Measurements from ENCODE around the gene CPA3. TPM values are rescaled to one million over a fixed set of nuclear protein-coding genes. Genes with fewer than 3 reads are reported as not detected.

Gene CPA3
- total RNA-seq, 2 donors from 2014 or later = 12.3 to 12.6 TPM

DNA sequence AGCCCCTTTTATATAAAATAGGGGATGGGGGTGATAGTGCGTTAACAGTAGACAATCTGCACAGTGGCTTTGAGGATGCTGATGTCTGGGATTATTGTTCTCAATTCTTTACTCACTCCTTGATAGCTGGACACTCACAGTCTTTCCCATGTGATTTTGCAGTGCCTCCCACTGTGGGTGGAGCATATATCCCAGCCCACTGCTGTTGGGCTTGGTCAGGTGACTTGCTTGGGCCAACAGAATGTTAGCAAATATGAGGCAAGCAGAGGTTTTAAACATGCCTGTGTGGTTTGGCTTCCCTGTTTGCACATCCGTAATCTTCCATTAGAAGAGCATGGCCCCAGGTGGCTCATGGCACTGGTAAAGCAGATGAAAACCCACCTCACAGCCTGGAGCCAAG is 46.5 kb downstream of the CPA3 start:
- Histone ChIP-seq H3K9ac (ENCODE audit: low read depth in 2 of 2, low read length in 2 of 2) (no peak overlapping the region), H3K4me1 (no peaks in the 10 kb centered on the region), H3K27ac (no peak overlapping the region), H3K4me3 (no peak overlapping the region), H3K9me3 (no peaks in the 10 kb centered on the region), H3K36me3 (no peaks in the 10 kb centered on the region), H3K27me3 (no peaks in the 10 kb centered on the region)
- TF ChIP-seq, protein P1, sequence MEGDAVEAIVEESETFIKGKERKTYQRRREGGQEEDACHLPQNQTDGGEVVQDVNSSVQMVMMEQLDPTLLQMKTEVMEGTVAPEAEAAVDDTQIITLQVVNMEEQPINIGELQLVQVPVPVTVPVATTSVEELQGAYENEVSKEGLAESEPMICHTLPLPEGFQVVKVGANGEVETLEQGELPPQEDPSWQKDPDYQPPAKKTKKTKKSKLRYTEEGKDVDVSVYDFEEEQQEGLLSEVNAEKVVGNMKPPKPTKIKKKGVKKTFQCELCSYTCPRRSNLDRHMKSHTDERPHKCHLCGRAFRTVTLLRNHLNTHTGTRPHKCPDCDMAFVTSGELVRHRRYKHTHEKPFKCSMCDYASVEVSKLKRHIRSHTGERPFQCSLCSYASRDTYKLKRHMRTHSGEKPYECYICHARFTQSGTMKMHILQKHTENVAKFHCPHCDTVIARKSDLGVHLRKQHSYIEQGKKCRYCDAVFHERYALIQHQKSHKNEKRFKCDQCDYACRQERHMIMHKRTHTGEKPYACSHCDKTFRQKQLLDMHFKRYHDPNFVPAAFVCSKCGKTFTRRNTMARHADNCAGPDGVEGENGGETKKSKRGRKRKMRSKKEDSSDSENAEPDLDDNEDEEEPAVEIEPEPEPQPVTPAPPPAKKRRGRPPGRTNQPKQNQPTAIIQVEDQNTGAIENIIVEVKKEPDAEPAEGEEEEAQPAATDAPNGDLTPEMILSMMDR (IDR thresholded peaks at IDR 0.05) = no peak
- DNase-seq = no peak
- intact Hi-C loops (cut with DNase I) = no loop called here

DNA sequence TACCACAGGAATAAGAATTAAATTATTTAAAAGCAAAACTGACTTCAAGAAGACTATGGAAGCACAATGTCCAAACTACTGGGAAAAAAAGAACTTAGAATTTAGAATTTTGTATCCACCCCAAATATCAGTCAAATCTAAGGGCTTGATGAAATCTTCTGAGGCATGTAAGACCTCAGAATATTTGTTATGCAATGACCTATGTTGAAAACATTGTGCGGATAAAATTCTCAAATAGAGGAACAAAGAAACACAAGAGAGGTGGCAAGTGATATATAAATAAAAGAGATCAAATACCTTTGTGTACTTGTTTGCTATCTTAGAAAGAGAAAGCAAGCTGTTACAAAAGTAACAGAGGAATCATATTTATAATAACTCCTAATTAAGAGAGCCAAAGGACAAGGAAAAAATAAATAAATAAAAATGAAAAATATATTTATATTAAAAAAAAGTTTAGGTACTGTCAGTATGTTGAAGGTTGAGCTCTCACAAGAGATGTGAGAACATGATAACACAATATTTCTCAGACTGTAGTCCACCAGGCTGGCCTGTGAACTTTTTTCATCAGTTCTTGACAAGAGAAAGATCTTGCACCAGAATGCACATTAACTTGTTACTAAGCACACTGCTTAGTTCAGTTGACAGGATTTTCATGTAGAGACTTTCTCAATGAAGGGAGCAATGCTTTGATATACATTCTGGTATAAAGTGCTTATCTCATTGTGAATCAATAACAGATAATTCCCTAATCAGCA is 50.0 kb downstream of the CPA3 start:
- H3K36me3 ChIP-seq = no peaks in the 10 kb centered on the region
- intact Hi-C loops (cut with DNase I) = no loop called here
- H3K9me3 ChIP-seq = no peaks in the 10 kb centered on the region
- TF ChIP-seq, protein P1 (IDR thresholded peaks at IDR 0.05) = no peak
- no peaks in the 10 kb centered on the region for H3K4me1 ChIP-seq
- no peak overlapping the region for H3K9ac ChIP-seq (ENCODE audit: low read depth in 2 of 2, low read length in 2 of 2)
- H3K4me3 ChIP-seq = no peak overlapping the region
- no peak for DNase-seq
- no peaks in the 10 kb centered on the region for H3K27me3 ChIP-seq
- no peak overlapping the region for H3K27ac ChIP-seq

DNA sequence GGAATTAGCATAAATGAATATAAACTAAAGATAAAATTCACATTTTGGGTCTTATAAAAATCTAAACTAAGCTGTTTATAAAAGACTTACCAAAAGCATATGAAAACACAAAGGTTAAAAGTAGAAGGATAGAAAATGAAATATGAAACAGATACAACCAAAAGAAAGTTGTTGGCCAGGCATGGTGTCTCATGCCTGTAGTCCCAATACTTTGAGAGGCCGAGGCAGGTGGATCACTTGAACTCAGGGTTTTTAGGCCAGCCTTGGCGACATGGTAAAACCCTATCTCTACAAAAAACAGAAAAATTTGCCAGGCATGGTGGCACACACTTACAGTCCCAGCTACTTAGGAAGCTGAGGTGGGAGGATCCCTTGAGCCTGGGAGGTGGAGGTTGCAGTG is 51.0 kb downstream of the CPA3 start:
- H3K4me1 ChIP-seq = no peaks in the 10 kb centered on the region
- no peak overlapping the region for H3K27ac ChIP-seq
- no peaks in the 10 kb centered on the region for H3K36me3 ChIP-seq
- TF ChIP-seq, protein P1 (IDR thresholded peaks at IDR 0.05) = no peak
- H3K27me3 ChIP-seq = no peaks in the 10 kb centered on the region
- H3K4me3 ChIP-seq = no peak overlapping the region
- no peak for DNase-seq
- intact Hi-C loops (cut with DNase I) = no loop called here
- H3K9ac ChIP-seq (ENCODE audit: low read depth in 2 of 2, low read length in 2 of 2) = no peak overlapping the region
- H3K9me3 ChIP-seq = no peaks in the 10 kb centered on the region

DNA sequence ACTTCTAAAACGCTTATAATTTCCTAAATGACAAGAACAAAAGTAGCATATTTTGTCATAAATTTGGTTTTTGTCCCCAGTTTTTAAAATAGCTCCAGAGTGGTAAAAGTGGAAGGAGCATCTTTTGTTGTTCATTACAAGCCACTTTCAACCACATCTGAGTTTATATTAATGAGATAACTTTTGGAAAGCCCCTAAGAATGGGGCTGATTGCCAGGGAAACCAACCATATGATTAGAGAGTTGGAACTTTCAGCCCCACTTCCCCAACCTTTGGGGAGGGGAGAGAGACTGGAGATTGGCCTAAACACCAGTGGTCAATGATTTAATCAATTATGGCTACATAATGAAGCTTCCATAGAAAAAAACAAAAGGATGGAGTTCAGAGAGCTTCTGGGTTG is 57.4 kb downstream of the CPA3 start:
- Histone ChIP-seq H3K27me3 (no peaks in the 10 kb centered on the region), H3K27ac (no peak overlapping the region), H3K4me1 (no peaks in the 10 kb centered on the region), H3K9ac (ENCODE audit: low read depth in 2 of 2, low read length in 2 of 2) (no peak overlapping the region), H3K4me3 (no peak overlapping the region), H3K36me3 (no peaks in the 10 kb centered on the region), H3K9me3 (no peaks in the 10 kb centered on the region)
- intact Hi-C loops (cut with DNase I) = no loop called here
- TF ChIP-seq, protein P1 (IDR thresholded peaks at IDR 0.05) = no peak
- no peak for DNase-seq

DNA sequence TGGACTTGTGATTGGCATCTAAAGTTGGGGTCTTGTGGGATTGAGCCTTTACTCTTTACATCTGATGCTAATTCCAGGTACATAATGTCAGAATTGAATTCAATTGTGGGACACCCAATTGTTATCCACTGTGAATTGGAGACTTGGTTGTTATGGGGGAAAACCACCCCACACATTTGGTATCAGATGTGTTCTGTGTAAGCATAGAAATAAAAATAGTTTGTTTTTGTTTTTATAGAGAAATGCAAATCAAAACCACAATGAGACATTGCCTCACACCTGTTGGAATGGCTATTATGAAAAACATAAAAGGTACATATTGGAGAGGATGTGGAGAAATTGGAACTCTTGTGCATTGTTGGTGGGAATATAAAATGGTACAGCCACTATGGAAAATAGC is 58.5 kb downstream of the CPA3 start:
- Histone ChIP-seq H3K4me1 (no peaks in the 10 kb centered on the region), H3K9ac (ENCODE audit: low read depth in 2 of 2, low read length in 2 of 2) (no peak overlapping the region), H3K9me3 (no peaks in the 10 kb centered on the region), H3K27ac (no peak overlapping the region), H3K36me3 (no peaks in the 10 kb centered on the region), H3K27me3 (no peaks in the 10 kb centered on the region), H3K4me3 (no peak overlapping the region)
- DNase-seq = no peak
- TF ChIP-seq, protein P1 (IDR thresholded peaks at IDR 0.05) = no peak
- intact Hi-C loops (cut with DNase I) = no loop called here

Measured in colonic mucosa (tissue), 4 donors.